ENCODE measurements around the gene SCN1A.
"Not testable (repeated sequence)": the region's sequence is repeated elsewhere in the genome, so short reads cannot be mapped to it uniquely, and the experiment has no call there.

SCN1A gene

DNA sequence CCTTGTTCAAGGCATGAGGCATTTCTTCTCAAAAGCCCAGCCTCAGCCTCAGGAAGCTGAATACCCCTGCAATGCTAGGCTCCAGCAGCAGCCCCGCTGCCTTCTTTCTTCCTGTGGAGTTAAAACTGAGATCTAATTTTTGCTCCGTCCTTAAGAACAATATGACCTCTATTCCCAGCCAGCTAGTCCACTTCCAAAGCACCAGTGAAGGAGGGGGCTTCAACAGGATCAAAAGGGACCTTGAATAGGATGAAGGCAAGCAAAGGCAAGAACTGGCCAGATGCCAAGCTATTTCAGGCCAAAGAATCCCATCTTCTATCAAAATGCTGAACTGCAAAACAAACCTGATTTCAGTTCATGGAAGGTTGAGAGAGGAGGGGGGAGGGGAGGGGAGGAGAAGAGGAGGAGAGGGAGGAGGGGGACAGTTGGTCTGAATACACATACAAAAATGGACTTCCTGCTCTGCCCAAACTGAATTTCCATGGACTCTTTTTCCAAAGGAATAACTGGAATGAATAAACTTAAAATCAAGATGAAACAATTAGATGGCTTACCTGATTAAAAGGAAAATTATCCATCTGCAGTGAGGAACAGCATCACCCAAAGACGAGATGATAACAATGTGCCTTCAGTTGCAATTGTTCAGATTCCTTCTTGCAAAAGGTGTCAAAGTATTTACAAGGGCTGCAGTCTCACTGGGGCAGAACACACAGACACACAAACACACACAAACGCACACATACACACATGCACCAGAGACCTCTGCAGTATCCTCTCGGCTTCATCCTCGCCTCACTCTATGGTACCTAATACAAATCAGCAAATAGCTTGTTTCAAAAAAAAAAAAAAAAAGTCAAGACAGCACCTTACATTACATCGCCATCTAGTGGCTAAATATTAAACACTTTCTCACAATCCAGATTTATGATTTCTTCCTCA, at the start of gene SCN1A:
Gene SCN1A (minus strand): TSS at position 804 of the 939 bp plus-strand sequence. CDS start 54,399 bp downstream, outside the sequence.
- no peak for DNase-seq (ENCODE audit: low read depth in 4 of 4, low spot score in 1 of 4)

DNA sequence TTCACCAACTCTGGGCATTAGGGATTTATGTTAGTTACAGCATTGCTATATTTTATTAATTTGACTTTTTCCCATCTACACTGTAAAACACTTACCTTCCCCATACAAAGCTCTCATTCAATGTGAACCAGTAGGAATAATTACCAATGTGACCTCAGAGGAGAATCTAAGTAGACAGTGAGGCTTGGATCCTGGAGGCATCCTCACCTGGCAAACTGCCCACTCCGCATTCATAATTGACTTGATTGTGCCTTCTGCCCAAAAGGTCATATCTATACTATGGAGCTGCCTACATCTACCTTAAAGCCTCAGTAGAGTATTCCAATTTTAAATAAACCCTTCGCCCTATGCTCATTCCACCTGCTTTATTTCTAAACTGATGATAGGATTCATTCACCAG, 45.4 kb upstream of the SCN1A start:
- DNase-seq (ENCODE audit: low read depth in 4 of 4, low spot score in 1 of 4), result no peak

DNA sequence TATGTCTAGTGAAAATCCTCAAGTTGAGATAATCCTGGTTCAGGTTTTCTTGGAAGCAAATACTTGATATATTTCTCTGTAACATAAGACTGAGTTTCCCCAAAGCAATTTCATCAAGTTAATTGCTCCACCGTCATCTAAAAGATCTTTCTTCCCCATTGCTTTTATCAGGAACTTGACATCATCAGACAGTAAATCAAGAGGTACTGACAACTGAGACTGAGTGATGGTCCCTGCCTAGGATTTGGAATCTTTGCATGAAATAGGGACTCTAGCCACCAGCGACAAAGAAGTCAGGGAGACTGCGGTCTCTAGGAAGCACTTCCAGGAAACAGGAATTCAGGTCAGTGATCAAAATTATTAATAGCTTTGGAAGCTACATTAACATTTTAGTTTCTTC, 43.4 kb upstream of the SCN1A start:
- no peak for DNase-seq (ENCODE audit: low read depth in 4 of 4, low spot score in 1 of 4)

DNA sequence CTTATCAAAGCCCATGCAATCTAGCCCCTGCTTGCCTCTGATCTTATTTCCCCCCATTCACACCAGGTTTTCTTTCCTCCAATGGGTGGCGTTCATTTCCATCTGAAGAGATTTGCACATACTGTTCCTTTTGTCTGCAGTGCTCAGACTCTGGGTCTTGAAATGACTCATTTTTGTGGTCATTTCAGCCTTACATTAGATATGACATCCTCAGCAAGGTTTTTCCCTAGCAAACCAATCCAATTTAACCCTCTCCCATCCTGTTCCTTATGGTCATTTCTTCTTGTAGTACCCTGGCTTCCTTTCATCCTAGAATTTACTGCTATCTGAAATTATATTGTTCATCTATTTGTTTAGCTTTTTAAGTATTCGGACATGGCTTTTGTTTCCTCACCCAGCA, 42.5 kb upstream of the SCN1A start:
- no peak for DNase-seq (ENCODE audit: low read depth in 4 of 4, low spot score in 1 of 4)

DNA sequence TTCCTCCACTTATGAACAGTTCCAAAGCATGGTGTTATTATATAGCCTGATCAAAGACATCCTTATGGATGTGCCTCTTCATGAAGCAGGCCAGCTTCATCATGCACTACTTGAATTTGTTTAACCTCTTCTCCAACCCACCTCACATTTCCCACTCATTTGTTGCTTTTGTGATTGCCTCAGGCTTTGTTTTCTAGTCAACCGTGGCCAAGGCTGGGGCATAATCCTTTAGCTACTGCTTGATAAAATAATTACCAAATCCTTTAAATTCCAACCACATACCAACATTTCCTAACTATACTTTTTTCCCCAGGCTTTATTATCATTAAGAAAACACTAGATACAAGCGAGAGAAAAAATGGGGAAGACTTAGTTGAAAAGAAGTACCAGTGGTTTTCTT, 39.6 kb upstream of the SCN1A start:
- no peak for DNase-seq (ENCODE audit: low read depth in 4 of 4, low spot score in 1 of 4)

DNA sequence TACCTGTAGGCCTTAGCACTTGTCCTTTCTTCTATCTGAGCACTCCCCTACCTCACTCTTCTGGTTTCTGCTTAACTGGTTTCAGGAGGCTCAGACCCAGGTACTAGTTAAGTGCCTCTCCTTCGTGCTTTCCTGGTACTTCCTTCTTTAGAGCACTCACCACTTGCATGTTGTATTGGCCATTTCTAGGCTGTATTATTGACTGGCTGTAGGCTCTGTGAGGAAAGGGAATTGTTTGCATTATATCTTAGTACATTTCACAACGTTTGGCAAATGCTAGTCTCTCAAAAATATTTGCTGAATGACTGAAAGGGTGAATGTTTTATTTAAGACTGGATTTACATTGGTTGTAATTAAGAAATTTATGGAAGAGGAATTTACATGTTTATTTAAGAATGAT, 36.0 kb upstream of the SCN1A start:
- no peak for DNase-seq (ENCODE audit: low read depth in 4 of 4, low spot score in 1 of 4)

DNA sequence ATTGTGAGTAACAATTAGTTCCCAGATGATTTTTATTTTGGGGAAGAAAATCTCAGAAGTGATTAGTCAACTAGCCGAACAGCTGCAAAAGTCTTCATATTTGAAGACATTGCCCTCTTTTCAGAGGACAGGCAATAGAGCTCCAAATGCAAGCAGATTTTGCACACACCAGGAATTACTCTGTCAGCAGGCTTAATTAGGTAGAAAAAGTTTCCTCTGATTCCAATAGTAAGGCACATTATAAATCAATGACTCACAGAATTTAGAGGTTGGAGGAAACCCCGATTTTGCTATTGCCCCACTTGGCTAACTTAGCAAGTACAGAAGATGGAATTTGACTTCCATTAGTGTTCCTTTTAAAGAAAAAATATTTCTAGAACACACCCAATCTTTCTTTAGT, 30.7 kb upstream of the SCN1A start:
- DNase-seq (ENCODE audit: low read depth in 4 of 4, low spot score in 1 of 4), result no peak

DNA sequence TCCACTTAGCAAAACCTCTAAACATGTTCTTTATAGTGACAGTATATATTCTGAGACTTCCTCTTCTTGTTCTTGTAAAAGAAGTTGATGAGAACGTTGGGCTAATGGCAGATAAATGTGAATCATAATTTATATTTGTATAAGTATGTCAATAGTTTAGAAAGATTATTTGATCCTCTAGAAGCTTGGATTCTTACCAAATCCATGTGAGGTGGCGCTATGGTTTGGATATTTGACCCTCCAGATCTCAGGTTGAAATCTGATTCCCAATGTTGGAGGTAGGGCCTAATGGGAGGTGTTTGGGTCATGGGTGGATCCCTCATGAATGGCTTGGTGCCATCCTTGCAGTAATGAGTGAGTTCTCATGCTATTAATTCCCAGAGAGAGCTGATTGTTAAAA, 29.8 kb upstream of the SCN1A start:
- no peak for DNase-seq (ENCODE audit: low read depth in 4 of 4, low spot score in 1 of 4)

DNA sequence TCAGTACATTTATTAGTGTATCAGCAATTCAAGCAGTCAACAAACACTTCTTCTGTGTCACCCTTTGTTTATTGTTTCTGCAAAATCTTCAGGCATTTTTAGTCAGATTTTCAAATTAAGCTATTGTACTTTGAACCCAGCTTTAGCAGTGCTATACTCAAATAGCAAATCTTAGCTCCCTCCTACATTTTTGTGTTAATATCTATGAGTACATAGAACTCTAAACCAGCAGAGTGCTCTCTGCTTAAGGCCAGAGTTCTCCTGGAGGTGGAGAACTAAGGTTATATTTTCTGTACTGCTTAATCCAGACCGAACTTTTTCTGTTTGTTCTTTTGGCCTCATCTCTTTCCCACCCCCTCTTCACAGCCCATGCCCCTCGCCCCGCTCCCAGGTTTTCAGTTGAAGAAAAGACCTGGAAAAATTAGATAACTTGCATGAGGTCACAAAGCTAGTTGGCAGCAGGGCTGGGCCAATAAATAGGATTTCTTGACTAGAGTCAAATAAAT, 29.2 kb upstream of the SCN1A start:
- DNase-seq (ENCODE audit: low read depth in 4 of 4, low spot score in 1 of 4), result no peak

DNA sequence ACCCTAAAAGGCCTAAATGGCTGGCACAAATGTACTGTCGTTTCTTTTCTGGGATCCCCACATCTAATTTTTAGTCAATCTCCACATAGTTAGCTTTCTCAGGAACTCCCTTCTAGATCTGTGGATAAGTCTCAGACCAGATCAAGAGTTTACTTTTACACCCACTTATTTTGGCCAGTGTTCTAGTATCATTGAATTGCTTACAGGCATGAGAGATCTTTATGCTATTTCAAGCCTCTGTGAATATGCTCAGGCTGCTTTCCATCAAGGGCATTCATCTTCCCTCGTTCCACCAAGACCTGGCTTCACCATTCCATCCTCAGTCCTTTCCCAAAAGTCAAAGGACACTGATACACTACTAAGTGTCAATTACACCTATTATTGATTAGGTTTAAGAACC, 27.8 kb upstream of the SCN1A start:
- no peak for DNase-seq (ENCODE audit: low read depth in 4 of 4, low spot score in 1 of 4)

DNA sequence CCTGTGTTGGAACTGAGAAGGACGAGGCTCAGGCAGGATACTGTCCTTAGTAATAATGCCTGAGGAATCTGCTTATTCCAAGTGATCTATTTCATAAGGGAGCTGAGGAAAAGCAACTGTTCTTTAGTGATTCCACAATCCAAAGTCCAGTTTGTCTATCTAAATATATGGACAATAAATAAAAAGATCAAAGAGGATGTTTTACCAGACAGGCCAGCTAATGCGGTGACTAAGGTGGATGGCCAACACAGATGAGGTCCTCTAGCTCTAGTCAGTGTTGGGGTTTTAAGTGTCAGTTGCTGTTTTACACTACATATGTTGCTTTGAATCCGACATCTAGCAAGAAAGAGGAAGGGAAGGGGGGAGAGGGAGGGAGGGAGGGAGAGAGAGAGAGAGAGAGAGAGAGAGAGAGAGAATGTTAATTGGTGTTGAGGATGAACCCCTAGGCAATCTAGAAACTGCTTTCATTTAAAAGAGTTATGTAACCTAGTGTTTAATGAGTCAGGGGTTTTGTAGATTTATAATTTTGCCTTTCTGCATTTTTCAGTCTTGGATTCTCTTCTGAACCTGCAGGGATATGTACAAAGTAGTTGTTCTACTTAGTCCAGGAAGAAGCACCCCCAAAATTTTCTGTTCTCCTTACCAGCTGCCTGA, 27.0 kb upstream of the SCN1A start:
- no peak for DNase-seq (ENCODE audit: low read depth in 4 of 4, low spot score in 1 of 4)

DNA sequence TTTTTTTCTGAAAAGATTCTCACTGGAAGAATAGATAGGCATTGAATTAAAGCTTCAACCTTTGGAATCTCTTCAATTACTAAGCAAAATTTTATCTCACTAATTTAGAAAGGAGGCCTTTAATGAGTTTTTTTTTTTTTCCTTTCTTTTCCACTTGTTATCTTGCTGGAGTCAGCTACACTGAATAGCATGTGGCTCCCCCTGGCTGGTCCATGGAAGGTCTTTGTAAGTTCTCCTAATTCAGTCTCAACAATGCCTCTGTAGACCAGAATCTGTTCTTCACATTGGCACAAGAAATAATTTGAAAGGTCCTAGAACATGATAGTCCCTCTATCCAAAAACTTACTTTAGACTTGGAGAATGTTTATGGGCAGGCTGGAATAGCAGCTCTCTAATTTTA, 24.2 kb upstream of the SCN1A start:
- DNase-seq (ENCODE audit: low read depth in 4 of 4, low spot score in 1 of 4), result no peak

DNA sequence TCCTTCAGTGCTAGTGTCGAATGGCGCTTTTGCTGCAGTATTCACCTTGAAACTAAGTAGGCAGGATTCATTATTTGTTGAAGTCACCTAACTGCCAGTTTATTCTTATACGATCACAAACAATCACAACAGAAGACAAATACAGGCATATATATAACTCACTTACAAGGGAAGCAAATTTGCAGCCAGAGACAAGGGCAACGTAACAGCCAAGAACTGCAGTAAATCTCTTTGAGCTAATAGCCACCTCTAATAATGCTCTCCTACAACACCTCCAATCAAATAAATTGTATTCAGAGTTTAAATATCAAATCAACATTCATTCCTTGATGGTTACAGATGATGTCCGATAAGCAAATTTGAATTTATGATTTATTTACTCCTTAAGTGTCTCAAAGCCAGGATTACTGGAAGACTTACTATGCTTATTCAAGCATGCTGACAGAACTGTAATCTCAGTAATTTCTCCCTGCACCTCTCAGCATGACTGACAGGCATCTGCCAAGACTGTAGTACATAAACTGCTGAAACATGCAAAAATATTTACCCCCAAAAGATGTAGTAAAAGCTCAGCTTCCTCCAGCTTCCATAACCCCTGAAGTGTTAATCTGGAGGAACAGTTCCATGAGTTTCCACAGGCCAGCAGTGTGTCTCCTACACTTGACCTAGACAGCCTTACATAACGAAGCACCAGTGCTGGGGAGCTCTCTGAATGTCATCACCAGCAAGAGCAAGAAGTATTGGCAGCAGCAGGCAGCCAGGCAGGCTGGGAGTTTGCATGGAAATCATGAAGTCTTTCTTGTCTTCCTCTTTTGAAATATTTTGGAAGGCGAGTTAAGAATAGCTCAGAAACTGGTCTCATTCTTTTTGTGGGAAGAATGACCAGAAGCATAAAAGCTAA, 20.9 kb upstream of the SCN1A start:
- no peak for DNase-seq (ENCODE audit: low read depth in 4 of 4, low spot score in 1 of 4)

DNA sequence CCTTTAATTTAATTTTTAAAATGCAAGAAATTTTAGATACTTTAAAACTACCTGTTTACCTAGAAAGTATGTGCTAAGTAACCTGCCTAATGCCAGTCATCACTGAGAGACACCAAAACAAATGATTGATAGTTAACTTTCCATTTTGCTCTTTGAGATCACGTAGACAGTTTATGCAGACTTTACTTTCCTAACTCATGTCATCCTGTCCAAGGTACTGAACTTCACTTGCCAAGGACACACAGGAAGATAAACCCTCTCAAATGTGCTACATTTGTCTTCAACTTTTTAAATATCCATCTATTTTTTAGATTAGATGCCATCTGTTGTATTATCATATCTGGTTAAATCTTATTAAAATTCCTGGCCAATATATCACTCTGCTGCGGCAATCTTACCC, 20.1 kb upstream of the SCN1A start:
- no peak for DNase-seq (ENCODE audit: low read depth in 4 of 4, low spot score in 1 of 4)

DNA sequence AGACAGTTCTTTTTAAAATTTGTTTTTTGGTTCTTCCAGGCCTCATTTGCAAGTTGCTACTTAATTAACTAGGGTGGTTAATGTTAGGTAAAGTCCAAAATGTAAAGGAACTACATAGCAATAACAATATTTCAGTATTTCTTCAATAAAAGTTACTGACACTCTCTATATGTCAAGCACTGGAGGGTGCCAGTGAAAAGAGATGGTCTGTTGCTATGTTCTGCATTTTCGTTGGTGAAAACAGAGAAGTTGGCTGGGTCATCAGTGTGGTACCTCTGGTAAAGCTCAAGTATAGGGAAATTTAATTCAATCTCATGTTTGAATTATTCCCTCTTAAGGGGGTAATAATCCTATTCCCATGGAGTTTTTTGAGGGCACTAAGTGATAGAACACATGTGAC, 16.3 kb upstream of the SCN1A start:
- DNase-seq (ENCODE audit: low read depth in 4 of 4, low spot score in 1 of 4), result no peak

DNA sequence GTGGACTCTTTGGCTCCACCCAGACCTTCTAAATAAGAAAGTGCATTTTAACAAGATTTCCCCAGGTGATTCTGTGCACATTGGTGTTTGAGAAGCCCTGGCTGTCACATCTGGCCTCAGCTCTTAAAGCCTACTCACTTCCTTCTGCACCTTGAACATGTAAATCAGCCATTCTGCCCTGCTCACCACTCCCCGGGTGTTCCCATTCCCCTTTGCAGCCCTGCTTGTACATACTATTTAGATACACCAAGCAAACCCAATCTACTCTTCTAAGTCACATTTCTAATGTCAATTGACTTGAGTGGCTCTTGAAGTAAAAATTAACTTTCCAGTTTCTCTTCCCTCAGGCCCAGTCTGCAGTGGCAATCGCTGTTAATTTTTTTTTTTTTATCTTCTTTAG, 13.1 kb upstream of the SCN1A start:
- no peak for DNase-seq (ENCODE audit: low read depth in 4 of 4, low spot score in 1 of 4)

DNA sequence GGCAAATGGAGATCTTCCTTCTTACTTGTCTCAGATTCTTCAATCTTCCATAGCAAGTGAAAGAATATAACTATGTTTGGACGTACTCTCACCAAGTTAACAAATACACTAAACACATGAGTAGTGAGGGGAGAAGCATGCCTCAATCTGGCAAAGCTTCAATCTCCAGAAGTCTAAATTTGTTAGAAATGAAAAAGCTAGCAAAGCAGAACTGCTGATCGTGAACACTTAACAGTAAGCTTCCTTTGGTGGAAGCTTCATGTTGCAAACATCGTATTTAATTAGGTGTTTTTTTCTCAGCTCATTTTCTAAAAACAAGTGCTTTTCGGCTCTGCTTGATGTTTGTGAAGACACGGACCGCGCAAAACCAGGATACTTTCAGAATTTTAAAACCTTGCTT, 12.7 kb upstream of the SCN1A start:
- DNase-seq (ENCODE audit: low read depth in 4 of 4, low spot score in 1 of 4), result no peak

DNA sequence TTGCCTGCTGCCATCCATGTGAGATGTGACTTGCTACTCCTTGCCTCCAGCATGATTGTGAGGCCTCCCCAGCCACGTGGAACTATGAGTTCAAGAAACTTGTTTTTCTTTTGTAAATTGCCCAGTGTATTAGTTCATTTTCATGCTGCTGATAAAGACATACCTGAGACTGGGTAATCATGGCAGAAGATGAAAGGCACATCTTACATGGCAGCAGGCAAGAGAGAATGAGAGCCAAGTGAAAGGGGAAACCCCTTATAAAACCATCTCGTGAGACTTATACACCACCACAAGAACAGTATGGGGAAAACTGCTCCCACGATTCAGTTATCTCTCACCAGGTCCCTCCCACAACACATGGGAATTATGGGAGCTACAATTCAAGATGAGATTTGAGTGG, 11.7 kb upstream of the SCN1A start:
- not testable (repeated sequence) for DNase-seq (ENCODE audit: low read depth in 4 of 4, low spot score in 1 of 4)

DNA sequence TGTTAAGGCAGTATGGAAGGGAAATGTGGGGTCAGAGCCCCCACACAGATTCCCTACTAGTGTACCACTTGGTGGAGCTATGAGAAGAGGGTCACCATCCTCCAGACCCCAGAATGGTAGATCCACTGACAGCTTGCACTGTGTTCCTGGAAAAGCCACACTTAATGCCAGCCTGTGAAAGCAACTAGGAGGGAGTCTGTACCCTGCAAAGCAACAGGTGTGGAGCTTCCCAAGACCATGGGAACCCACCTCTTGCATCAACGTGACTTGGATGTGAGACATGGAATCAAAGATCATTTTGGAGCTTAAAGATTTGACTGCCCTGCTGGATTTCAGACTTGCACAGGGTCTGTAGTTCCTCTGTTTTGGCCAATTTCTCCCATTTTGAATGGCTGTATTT, 10.8 kb upstream of the SCN1A start:
- DNase-seq (ENCODE audit: low read depth in 4 of 4, low spot score in 1 of 4), result no peak

DNA sequence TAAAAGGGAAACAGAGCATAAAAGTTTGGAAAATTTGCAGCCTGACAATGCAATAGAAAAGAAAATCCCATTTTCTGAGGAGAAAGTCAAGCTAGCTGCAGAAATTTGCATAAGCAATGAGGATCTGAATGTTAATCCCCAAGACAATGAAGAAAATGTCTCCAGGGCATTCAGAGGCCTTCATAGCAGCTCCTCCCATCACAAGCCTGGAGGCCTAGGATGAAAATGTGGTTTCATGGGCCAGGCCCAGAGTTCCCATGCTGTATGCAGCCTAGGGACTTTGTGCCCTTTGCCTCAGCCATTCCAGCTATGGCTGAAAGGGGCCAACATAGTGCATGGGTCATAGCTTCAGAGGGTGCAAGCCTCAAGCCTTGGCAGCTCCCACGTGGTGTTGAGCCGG, 10.3 kb upstream of the SCN1A start:
- DNase-seq (ENCODE audit: low read depth in 4 of 4, low spot score in 1 of 4), result no peak

DNA sequence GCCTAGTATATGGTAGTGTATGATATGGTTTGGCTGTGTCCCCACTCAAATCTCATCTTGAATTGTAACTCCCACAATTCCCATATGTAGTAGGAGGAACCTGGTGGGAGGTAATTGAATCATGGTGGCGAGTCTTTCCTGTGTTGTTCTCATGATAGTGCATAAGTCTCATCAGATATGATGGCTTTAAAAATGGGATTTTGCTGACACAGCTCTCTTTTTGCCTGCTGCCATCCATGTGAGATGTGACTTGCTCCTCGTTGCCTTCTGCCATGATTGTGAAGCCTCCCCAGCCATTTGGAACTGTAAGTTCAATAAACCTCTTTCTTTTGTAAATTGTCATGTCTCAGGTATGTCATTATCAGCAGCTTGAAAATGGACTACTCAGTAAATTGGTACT, 9.5 kb upstream of the SCN1A start:
- no peak for DNase-seq (ENCODE audit: low read depth in 4 of 4, low spot score in 1 of 4)

Data from stimulated activated CD4-positive, alpha-beta T cell treated with anti-CD3 and anti-CD28 coated beads, Interleukin-1b, Interleukin-23, amount 100 ng/mL, for 24 hours (primary cell).